ENCODE data around the gene LRRK1. TPM values are rescaled to one million over a fixed set of nuclear protein-coding genes. Genes with fewer than 3 reads are reported as not detected.

The LRRK1 gene
- total and polyA plus RNA-seq, 2 experiments from 2014 or later = 2.6 to 4.5 TPM

- Mint-ChIP-seq H3K36me3 (ENCODE audit: low read depth) (no peaks in the 10 kb centered on the region), H3K9me3 (0 out of 3 replicates have a peak, but pooled peaks cover 3% of the 10 kb centered on the region), H3K4me1 (peaks cover 6% of the 10 kb centered on the region), H3K27me3 (ENCODE audit: insufficient read depth, low read depth, poor library complexity) (peaks cover 7% of the 10 kb centered on the region), H3K27ac (no peak overlapping the region; the same call in 1 of the 2 replicates), H3K4me3 (no peak overlapping the region)
- no peaks in the 10 kb centered on the region for H3K9me2 ChIP-seq (ENCODE audit: insufficient read depth)
- H2AFZ ChIP-seq = no peak overlapping the region
- H3K4me3 ChIP-seq = no peak overlapping the region
- H3F3A ChIP-seq (replicated peaks; ENCODE audit: low read depth) = peaks cover 11% of the 10 kb centered on the region; the same call in 1 of the 2 replicates
- H3K79me2 ChIP-seq (replicated peaks; ENCODE audit: insufficient read depth) = no peaks in the 10 kb centered on the region; the same call in 1 of the 2 replicates
- H3K4me1 ChIP-seq (ENCODE audit: insufficient read depth) = no peaks in the 10 kb centered on the region
- DNase-seq (ENCODE audit: low spot score) = no peak
- no peaks in the 10 kb centered on the region for H3K27me3 ChIP-seq (ENCODE audit: insufficient read depth)
- H3K36me3 ChIP-seq (ENCODE audit: insufficient read depth) = no peaks in the 10 kb centered on the region
- H3K27ac ChIP-seq (ENCODE audit: low read depth) = no peak overlapping the region
- no peaks in the 10 kb centered on the region for H4K20me1 ChIP-seq (replicated peaks; ENCODE audit: insufficient read depth)
- ATAC-seq = no peak
- no peak overlapping the region for H3K4me2 ChIP-seq
- TF ChIP-seq ZNF462 (CRISPR knock-in tag; IDR thresholded peaks at IDR 0.05) (no peak), EZH2 (IDR thresholded peaks at IDR 0.05; ENCODE audit: low read depth, unreplicated experiment) (no peak), ZNF114 (CRISPR knock-in tag; IDR thresholded peaks at IDR 0.05) (no peak), EZH2phosphoT487 (IDR thresholded peaks at IDR 0.05; ENCODE audit: unreplicated experiment) (no peak), ETS1 (IDR thresholded peaks at IDR 0.05) (no peak), REST (IDR thresholded peaks at IDR 0.05; ENCODE audit: unreplicated experiment) (no peak), CTCF (conservative IDR thresholded peaks at IDR 0.05; ENCODE audit: low read depth in 2 of 2) (no peak), STAT1 (IDR thresholded peaks at IDR 0.05; ENCODE audit: unreplicated experiment) (no peak), JUNB (IDR thresholded peaks at IDR 0.05; ENCODE audit: unreplicated experiment) (no peak), POLR2AphosphoS5 (IDR thresholded peaks at IDR 0.05; ENCODE audit: low read depth) (no peak), ZNF331 (CRISPR knock-in tag; IDR thresholded peaks at IDR 0.05; ENCODE audit: low read depth) (no peak), CREB1 (CRISPR knock-in tag; IDR thresholded peaks at IDR 0.05; ENCODE audit: low read depth) (no peak), NANOG (IDR thresholded peaks at IDR 0.05; ENCODE audit: borderline replicate concordance) (no peak)
Observed at GRCh38 chr15:101085311-101085700, 166.1 kb downstream of the LRRK1 start.

All from GM23338 (cell line).